ENCODE results near the gene NT5DC3.

GRCh38 chr12:103820881-103821489 is 20.0 kb downstream of the NT5DC3 start:
- TF ChIP-seq CTCF (IDR thresholded peaks at IDR 0.05; ENCODE audit: low read length) (no peak), EZH2 (IDR thresholded peaks at IDR 0.05; ENCODE audit: borderline replicate concordance, low read length) (no peak)

All from OCI-LY1 (cell line).